K562 (cell line): ENCODE results near the gene TENM3.

Source experiments
- HDAC2 ChIP-seq: fragments of 450-650 bp; IDR thresholded peaks from 2 replicates; pipeline ENCODE4 v1.6.1; 2016; ENCODE audit warnings: mild to moderate bottlenecking
- NR2C1 ChIP-seq, 2 experiments: fragments of 450-650 bp; IDR thresholded peaks; 2 replicates each; pipeline ENCODE4 v1.6.1; 2017; ENCODE audit warnings: mild to moderate bottlenecking in 2 of 2, antibody characterized with exemption in 1 of 2, inconsistent platforms in 1 of 2, missing compliant biosample characterization in 1 of 2, missing genetic modification characterization in 1 of 2

GRCh38 chr4:182642831-182643230 lies 399.6 kb downstream of the TENM3 start:
- TF ChIP-seq NR2C1 (IDR thresholded peaks at IDR 0.05) = no peak
- TF ChIP-seq NR2C1 (tag; IDR thresholded peaks at IDR 0.05) = no peak
- TF ChIP-seq HDAC2 = no peak
